ENCODE measurements around the gene STAP2. TPM values are rescaled to one million over a fixed set of nuclear protein-coding genes. Genes with fewer than 3 reads are reported as not detected.

The STAP2 gene
- total and polyA plus RNA-seq, 9 of the 15 experiments (the other 6 are each of a cell fraction or from before 2014, with no cell fraction given), result 1.2 to 9.8 (median 4.5) TPM

DNA sequence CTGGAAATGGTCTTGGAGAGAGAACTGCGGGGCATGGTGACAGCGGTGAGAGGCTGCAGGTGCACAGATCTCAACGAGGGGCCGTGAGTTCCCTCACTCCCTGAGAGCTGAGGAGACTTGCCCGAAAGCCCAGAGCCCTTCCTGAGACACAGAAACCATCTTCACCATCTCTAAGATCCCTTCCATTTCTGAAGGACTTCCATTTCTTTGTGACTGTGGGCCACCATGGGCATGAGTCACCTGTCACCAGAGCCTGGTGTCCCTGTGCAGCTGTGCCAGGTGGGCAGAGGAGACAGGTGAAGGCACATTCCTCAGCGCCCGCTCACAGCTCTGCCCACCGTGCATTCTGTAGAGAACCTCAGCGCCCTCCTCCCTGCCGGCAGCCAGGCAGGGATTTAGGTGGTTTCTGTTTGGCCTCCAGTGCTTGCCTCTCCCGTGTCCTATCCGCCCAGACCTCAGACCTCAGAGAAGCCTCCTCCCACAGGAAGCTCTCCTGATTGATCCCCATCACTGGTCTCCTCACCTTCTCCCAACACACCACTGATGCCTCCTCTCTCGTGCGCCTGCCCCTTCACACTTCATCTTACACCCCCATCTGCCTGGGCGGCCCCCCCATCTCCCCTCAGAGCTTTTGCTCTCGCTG is 37.5 kb upstream of the STAP2 start (continued):
- TF ChIP-seq ZNF354B (CRISPR knock-in tag; IDR thresholded peaks at IDR 0.05) (no peak), SRSF1 (IDR thresholded peaks at IDR 0.05; ENCODE audit: low read depth, low read length) (no peak), SAP30 (IDR thresholded peaks at IDR 0.05; ENCODE audit: borderline replicate concordance, insufficient read depth, low read depth, low read length, poor library complexity, severe bottlenecking) (no peak), SMAD2 (IDR thresholded peaks at IDR 0.05; ENCODE audit: low read depth, low read length) (no peak), LARP7 (IDR thresholded peaks at IDR 0.05) (0 out of 2 replicates have a peak, but pooled peaks have one; percentile 59), BCOR (IDR thresholded peaks at IDR 0.05) (peak; percentile 77), MTA3 (IDR thresholded peaks at IDR 0.05; ENCODE audit: borderline replicate concordance) (no peak), HNRNPL (IDR thresholded peaks at IDR 0.05; ENCODE audit: low read depth, low read length) (0 out of 2 replicates have a peak, but pooled peaks have one; percentile 41), EP400 (IDR thresholded peaks at IDR 0.05) (no peak), ZBTB17 (CRISPR knock-in tag; IDR thresholded peaks at IDR 0.05) (no peak), NELFE (IDR thresholded peaks at IDR 0.05; ENCODE audit: insufficient read depth, insufficient read length) (no peak), PHF20 (IDR thresholded peaks at IDR 0.05; ENCODE audit: partially characterized antibody) (no peak), SMARCB1 (IDR thresholded peaks at IDR 0.05; ENCODE audit: insufficient read length, low read depth) (peak; percentile 50)
- TF ChIP-seq, protein P1, sequence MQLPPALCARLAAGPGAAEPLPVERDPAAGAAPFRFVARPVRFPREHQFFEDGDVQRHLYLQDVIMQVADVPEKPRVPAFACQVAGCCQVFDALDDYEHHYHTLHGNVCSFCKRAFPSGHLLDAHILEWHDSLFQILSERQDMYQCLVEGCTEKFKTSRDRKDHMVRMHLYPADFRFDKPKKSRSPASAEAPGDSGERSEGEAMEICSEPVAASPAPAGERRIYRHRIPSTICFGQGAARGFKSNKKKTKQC (CRISPR knock-in tag; IDR thresholded peaks at IDR 0.05), result no peak
- TF ChIP-seq, protein P2, sequence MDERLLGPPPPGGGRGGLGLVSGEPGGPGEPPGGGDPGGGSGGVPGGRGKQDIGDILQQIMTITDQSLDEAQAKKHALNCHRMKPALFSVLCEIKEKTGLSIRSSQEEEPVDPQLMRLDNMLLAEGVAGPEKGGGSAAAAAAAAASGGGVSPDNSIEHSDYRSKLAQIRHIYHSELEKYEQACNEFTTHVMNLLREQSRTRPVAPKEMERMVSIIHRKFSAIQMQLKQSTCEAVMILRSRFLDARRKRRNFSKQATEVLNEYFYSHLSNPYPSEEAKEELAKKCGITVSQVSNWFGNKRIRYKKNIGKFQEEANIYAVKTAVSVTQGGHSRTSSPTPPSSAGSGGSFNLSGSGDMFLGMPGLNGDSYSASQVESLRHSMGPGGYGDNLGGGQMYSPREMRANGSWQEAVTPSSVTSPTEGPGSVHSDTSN (CRISPR knock-in tag; IDR thresholded peaks at IDR 0.05; ENCODE audit: low read depth), result no peak
- TF ChIP-seq, protein P2 (tag; conservative IDR thresholded peaks at IDR 0.05; ENCODE audit: low read depth), result no peak; the same call in 1 of the 2 replicates
- TF ChIP-seq, protein P3, sequence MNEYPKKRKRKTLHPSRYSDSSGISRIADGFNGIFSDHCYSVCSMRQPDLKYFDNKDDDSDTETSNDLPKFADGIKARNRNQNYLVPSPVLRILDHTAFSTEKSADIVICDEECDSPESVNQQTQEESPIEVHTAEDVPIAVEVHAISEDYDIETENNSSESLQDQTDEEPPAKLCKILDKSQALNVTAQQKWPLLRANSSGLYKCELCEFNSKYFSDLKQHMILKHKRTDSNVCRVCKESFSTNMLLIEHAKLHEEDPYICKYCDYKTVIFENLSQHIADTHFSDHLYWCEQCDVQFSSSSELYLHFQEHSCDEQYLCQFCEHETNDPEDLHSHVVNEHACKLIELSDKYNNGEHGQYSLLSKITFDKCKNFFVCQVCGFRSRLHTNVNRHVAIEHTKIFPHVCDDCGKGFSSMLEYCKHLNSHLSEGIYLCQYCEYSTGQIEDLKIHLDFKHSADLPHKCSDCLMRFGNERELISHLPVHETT (CRISPR knock-in tag; conservative IDR thresholded peaks at IDR 0.05 in 1 of 2, IDR thresholded peaks at IDR 0.05 in 1 of 2), result peak in 1 of 2 experiments; percentile 73; a peak in 1 of 4 replicates
- TF ChIP-seq, protein P4, sequence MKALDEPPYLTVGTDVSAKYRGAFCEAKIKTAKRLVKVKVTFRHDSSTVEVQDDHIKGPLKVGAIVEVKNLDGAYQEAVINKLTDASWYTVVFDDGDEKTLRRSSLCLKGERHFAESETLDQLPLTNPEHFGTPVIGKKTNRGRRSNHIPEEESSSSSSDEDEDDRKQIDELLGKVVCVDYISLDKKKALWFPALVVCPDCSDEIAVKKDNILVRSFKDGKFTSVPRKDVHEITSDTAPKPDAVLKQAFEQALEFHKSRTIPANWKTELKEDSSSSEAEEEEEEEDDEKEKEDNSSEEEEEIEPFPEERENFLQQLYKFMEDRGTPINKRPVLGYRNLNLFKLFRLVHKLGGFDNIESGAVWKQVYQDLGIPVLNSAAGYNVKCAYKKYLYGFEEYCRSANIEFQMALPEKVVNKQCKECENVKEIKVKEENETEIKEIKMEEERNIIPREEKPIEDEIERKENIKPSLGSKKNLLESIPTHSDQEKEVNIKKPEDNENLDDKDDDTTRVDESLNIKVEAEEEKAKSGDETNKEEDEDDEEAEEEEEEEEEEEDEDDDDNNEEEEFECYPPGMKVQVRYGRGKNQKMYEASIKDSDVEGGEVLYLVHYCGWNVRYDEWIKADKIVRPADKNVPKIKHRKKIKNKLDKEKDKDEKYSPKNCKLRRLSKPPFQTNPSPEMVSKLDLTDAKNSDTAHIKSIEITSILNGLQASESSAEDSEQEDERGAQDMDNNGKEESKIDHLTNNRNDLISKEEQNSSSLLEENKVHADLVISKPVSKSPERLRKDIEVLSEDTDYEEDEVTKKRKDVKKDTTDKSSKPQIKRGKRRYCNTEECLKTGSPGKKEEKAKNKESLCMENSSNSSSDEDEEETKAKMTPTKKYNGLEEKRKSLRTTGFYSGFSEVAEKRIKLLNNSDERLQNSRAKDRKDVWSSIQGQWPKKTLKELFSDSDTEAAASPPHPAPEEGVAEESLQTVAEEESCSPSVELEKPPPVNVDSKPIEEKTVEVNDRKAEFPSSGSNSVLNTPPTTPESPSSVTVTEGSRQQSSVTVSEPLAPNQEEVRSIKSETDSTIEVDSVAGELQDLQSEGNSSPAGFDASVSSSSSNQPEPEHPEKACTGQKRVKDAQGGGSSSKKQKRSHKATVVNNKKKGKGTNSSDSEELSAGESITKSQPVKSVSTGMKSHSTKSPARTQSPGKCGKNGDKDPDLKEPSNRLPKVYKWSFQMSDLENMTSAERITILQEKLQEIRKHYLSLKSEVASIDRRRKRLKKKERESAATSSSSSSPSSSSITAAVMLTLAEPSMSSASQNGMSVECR (CRISPR knock-in tag; IDR thresholded peaks at IDR 0.05), result peak; percentile 66; the same call in 1 of the 2 replicates
